RWPE2 (cell line): ENCODE data around the gene EYA2.

Source experiments
- ATAC-seq: fragments of 200-7000 bp; cut with Tn5 transposase; 3 replicates; pipeline ENCODE4 v1.9.1; 2021; ENCODE audit warnings: low read depth
- DNase-seq: peaks from one replicate; pipeline ENCODE4 v3.0.0-alpha.2; 2020; ENCODE audit warnings: low spot score
- H3K27ac ChIP-seq: fragments of 450-650 bp; 2 replicates; pipeline ENCODE4 v1.5.1; 2017; ENCODE audit warnings: mild to moderate bottlenecking; ENCODE audit not compliant: poor library complexity, severe bottlenecking
- H3K27me3 ChIP-seq: fragments of 250-450 bp; sonication (Bioruptor Pico); 2 replicates; pipeline ENCODE4 v1.5.1; 2021; ENCODE audit warnings: mild to moderate bottlenecking, moderate library complexity; ENCODE audit not compliant: insufficient read depth, poor library complexity, severe bottlenecking
- H3K36me3 ChIP-seq: fragments of 250-450 bp; sonication (Bioruptor Pico); 2 replicates; pipeline ENCODE4 v1.5.1; 2020; ENCODE audit warnings: low read depth, mild to moderate bottlenecking, moderate library complexity
- H3K4me1 ChIP-seq: fragments of 250-450 bp; sonication (Bioruptor Pico); 2 replicates; pipeline ENCODE4 v1.5.1; 2021; ENCODE audit warnings: mild to moderate bottlenecking, moderate library complexity; ENCODE audit not compliant: insufficient read depth, poor library complexity, severe bottlenecking
- H3K4me3 ChIP-seq: fragments of 250-450 bp; sonication (Bioruptor Pico); 2 replicates; pipeline ENCODE4 v1.5.1; 2021; ENCODE audit warnings: mild to moderate bottlenecking, moderate library complexity; ENCODE audit not compliant: severe bottlenecking
- H3K9me3 ChIP-seq: fragments of 250-450 bp; sonication (Bioruptor Pico); 2 replicates; pipeline ENCODE4 v1.5.1; 2021; ENCODE audit warnings: mild to moderate bottlenecking, moderate library complexity; ENCODE audit not compliant: severe bottlenecking
- CTCF ChIP-seq: fragments of 450-650 bp; IDR thresholded peaks from one replicate; pipeline ENCODE4 v1.5.1; 2017; ENCODE audit warnings: mild to moderate bottlenecking, moderate library complexity; ENCODE audit not compliant: poor library complexity, severe bottlenecking

The EYA2 gene

DNA sequence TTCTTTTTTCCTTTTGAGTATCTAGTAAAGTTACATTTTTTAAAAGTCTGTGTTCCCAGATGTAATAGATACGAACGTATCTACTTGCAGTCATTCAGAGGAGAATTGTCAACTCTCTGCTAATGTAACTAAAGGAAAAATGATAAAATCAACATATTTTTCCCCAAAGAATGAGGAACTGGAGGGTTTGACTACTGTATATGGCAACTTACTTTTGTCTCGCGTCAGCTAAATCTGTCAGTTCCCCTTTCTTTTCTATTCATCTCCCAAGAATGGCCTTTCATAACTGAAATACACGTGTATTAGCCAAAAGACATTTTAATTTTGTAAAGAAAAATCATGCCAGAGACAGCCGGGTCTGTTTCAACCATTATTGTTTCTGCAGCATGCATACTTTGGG is 5.4 kb downstream of the EYA2 start:
- DNase-seq, result no peak
- H3K4me1 ChIP-seq, result peaks cover 16% of the 10 kb centered on the region
- peaks cover 27% of the 10 kb centered on the region for H3K27me3 ChIP-seq
- ATAC-seq, result no peak
- no peak overlapping the region for H3K27ac ChIP-seq
- no peak overlapping the region for H3K4me3 ChIP-seq
- H3K36me3 ChIP-seq, result no peaks in the 10 kb centered on the region
- no peak for TF ChIP-seq CTCF
- H3K9me3 ChIP-seq, result no peaks in the 10 kb centered on the region

- Histone ChIP-seq H3K4me3 (no peak overlapping the region), H3K27ac (peak overlapping the region; percentile 34), H3K9me3 (no peaks in the 10 kb centered on the region), H3K36me3 (no peaks in the 10 kb centered on the region), H3K27me3 (peaks cover 19% of the 10 kb centered on the region), H3K4me1 (peaks cover 16% of the 10 kb centered on the region)
- no peak for DNase-seq
- ATAC-seq, result no peak
- TF ChIP-seq CTCF, result no peak
Observed at GRCh38 chr20:46900826-46901225, 6.2 kb downstream of the EYA2 start.

DNA sequence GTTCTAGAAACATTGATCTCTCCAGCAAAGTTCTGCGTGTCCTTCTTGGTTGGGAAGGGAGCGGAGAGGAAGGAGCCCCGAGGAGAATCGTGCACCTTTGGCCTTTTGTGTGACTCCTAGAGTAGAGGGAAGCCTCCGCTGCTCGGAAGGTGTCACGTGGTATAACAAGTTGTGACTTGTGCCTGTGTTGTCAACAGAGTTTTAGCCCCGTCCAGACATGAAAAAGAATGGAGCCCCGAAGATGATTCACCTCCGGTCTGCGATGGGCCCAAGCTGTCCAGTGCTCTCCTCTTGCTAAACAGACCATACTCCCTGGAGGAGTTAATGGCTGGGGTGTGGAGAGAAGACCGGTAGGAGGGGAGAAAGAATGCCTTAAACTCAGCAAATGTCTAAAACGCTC is 7.0 kb downstream of the EYA2 start:
- Histone ChIP-seq H3K4me3 (no peak overlapping the region), H3K27ac (peak overlapping the region; percentile 34), H3K4me1 (peaks cover 13% of the 10 kb centered on the region), H3K27me3 (peaks cover 11% of the 10 kb centered on the region), H3K9me3 (no peaks in the 10 kb centered on the region), H3K36me3 (no peaks in the 10 kb centered on the region)
- peak; percentile 94 for DNase-seq
- ATAC-seq, result peak; percentile 97
- no peak for TF ChIP-seq CTCF

DNA sequence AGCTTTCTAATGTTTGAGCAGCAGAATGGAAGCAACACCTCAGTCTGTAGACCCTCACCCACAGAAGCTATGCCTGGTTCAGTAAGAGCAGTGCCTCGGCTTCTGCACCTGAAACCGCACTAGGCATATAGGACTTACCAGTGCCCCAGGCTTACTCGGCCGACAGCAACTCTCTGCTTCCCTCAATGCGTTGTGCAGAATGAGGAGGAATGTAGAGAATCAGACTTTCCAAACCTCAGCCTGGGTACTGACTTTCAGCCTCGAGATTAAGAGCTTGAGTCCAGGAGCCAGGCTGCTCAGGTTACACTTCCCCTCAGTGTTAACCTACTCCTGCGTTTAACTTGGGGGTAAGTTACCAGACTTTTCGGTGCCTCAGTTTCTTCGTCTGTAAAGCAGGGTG is 8.6 kb downstream of the EYA2 start:
- H3K27ac ChIP-seq, result no peak overlapping the region
- no peak overlapping the region for H3K4me3 ChIP-seq
- H3K36me3 ChIP-seq, result no peaks in the 10 kb centered on the region
- DNase-seq (peak; percentile 61), ATAC-seq (no peak)
- H3K27me3 ChIP-seq, result no peaks in the 10 kb centered on the region
- no peak for TF ChIP-seq CTCF
- H3K9me3 ChIP-seq, result no peaks in the 10 kb centered on the region
- peaks cover 13% of the 10 kb centered on the region for H3K4me1 ChIP-seq

- peaks cover 13% of the 10 kb centered on the region for H3K4me1 ChIP-seq
- no peak for TF ChIP-seq CTCF
- no peak overlapping the region for H3K27ac ChIP-seq
- DNase-seq (peak; percentile 58), ATAC-seq (no peak)
- H3K27me3 ChIP-seq, result no peaks in the 10 kb centered on the region
- H3K9me3 ChIP-seq, result no peaks in the 10 kb centered on the region
- no peaks in the 10 kb centered on the region for H3K36me3 ChIP-seq
- H3K4me3 ChIP-seq, result no peak overlapping the region
Observed at GRCh38 chr20:46903937-46904336, 9.3 kb downstream of the EYA2 start.
